ENCODE measurements around the gene ZPR1.

- TF ChIP-seq CTCF (conservative IDR thresholded peaks at IDR 0.05; ENCODE audit: low read depth, low read length): no peak
- TF ChIP-seq EZH2 (IDR thresholded peaks at IDR 0.05; ENCODE audit: low read length, unreplicated experiment): no peak
- TF ChIP-seq EZH2phosphoT487 (IDR thresholded peaks at IDR 0.05; ENCODE audit: borderline replicate concordance, low read length): no peak
Measured at GRCh38 chr11:116729501-116730240, 58.2 kb downstream of the ZPR1 start.

Data from PC-3 (cell line).